ENCODE data around the gene MSH3.

DNA sequence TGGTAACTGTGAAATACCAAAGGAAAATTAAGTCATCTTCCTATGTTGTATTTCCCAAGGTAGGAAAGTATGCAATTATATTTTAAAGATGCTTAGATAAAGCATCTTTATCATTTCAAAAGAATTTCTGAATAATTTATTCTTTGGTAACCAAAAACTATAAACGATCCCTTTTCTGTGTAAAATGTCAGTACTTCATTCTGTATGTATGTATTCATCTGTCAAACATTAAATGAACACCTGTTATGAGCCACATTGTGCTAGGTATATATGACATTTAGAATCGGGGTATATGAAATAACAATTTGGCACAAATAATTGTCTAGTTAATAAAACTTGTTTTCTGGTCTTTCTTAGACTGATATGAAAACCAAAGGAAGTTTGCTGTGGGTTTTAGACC, 89.7 kb downstream of the MSH3 start:
- TF ChIP-seq, protein P1, sequence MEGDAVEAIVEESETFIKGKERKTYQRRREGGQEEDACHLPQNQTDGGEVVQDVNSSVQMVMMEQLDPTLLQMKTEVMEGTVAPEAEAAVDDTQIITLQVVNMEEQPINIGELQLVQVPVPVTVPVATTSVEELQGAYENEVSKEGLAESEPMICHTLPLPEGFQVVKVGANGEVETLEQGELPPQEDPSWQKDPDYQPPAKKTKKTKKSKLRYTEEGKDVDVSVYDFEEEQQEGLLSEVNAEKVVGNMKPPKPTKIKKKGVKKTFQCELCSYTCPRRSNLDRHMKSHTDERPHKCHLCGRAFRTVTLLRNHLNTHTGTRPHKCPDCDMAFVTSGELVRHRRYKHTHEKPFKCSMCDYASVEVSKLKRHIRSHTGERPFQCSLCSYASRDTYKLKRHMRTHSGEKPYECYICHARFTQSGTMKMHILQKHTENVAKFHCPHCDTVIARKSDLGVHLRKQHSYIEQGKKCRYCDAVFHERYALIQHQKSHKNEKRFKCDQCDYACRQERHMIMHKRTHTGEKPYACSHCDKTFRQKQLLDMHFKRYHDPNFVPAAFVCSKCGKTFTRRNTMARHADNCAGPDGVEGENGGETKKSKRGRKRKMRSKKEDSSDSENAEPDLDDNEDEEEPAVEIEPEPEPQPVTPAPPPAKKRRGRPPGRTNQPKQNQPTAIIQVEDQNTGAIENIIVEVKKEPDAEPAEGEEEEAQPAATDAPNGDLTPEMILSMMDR (IDR thresholded peaks at IDR 0.05), result no peak
- TF ChIP-seq POLR2A (IDR thresholded peaks at IDR 0.05), result no peak
